Breast epithelium (tissue), 3 donors: Measurements from ENCODE around the gene RYR1.

ENCODE experiments used
- CTCF ChIP-seq, 3 donors: fragments of 450-650 bp; IDR thresholded peaks; one replicate each; pipeline ENCODE4 v1.5.1; 2016 to 2017; ENCODE audit warnings: antibody characterized with exemption in 3 of 3, mild to moderate bottlenecking in 3 of 3, moderate library complexity in 3 of 3
- POLR2A ChIP-seq: fragments of 450-650 bp; IDR thresholded peaks from one replicate; pipeline ENCODE4 v1.6.1; 2016; ENCODE audit warnings: antibody characterized with exemption, mild to moderate bottlenecking, moderate library complexity
- POLR2AphosphoS5 ChIP-seq, 3 donors: sonication (generic); formaldehyde crosslinking; IDR thresholded peaks; one replicate each; pipeline ENCODE4 v1.6.1; 2017; ENCODE audit warnings: antibody characterized with exemption in 3 of 3

- no peak for TF ChIP-seq CTCF (IDR thresholded peaks at IDR 0.05)
- TF ChIP-seq POLR2AphosphoS5 (IDR thresholded peaks at IDR 0.05), result no peak
- no peak for TF ChIP-seq POLR2A
These were observed 113.9 kb downstream of the RYR1 start for GRCh38 chr19:38547421-38547820.
